Measurements from ENCODE around the gene AK4.

- TF ChIP-seq SP1 (IDR thresholded peaks at IDR 0.05) (no peak), CTCF (IDR thresholded peaks at IDR 0.05; ENCODE audit: low read depth, low read length, missing input control) (no peak), REST (IDR thresholded peaks at IDR 0.05) (no peak), TAF1 (conservative IDR thresholded peaks at IDR 0.05) (no peak), GABPA (IDR thresholded peaks at IDR 0.05 in 1 of 2, conservative IDR thresholded peaks at IDR 0.05 in 1 of 2) (no peak), ATF3 (IDR thresholded peaks at IDR 0.05) (no peak), YY1 (IDR thresholded peaks at IDR 0.05) (no peak), RXRA (IDR thresholded peaks at IDR 0.05) (no peak), HNF4G (IDR thresholded peaks at IDR 0.05) (no peak), EGR1 (IDR thresholded peaks at IDR 0.05; ENCODE audit: low read depth in 2 of 2) (no peak)
- TF ChIP-seq, protein P1, sequence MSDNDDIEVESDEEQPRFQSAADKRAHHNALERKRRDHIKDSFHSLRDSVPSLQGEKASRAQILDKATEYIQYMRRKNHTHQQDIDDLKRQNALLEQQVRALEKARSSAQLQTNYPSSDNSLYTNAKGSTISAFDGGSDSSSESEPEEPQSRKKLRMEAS (IDR thresholded peaks at IDR 0.05), result no peak
Measured at GRCh38 chr1:65119951-65120350, 28.1 kb upstream of the AK4 start.
